A549 (cell line): ENCODE data around the gene STRN4. TPM values are rescaled to one million over a fixed set of nuclear protein-coding genes. Genes with fewer than 3 reads are reported as not detected.

Experiments used
- ATAC-seq, 2 experiments: fragments of 200-7000 bp in 1 of 2; fragments of >200 bp in 1 of 2; cut with Nextera tagmentation in 1 of 2; cut with Tn5 transposase in 1 of 2; 3 replicates each; pipeline versions ENCODE4 v1.8.0 to v1.9.1; 2018 to 2020; ENCODE audit warnings: mild to moderate bottlenecking in 1 of 2, moderate library complexity in 1 of 2
- CTCF ChIA-PET: fragments of 300-600 bp; sonication (Branson Sonifier 250); formaldehyde crosslinking; extraction: SDS; loops from one replicate; lab custom pipeline; 2021; ENCODE audit warnings: antibody characterized with exemption, inconsistent platforms; lab: Yijun Ruan, JAX
- POLR2A ChIA-PET: fragments of 350-600 bp; formaldehyde crosslinking; extraction: SDS; loops from one replicate; lab custom pipeline; 2021; ENCODE audit warnings: antibody characterized with exemption, inconsistent platforms; lab: Yijun Ruan, JAX
- DNase-seq, 2 experiments: peaks; one replicate each; pipeline versions ENCODE4 v3.0.0 to v3.0.0-alpha.2; 2011 to 2016; ENCODE audit warnings: low read depth in 1 of 2, low spot score in 1 of 2
- FAIRE-seq: peaks from 2 replicates; lab custom pipeline; 2011; peaks lifted over from hg19 to GRCh38; lab: Jason Lieb, UNC
- H3K27ac ChIP-seq, 2 experiments: fragments of >200 bp; sonication (Bioruptor Twin); formaldehyde crosslinking; 3 replicates each; pipeline ENCODE4 v1.5.1; 2016 to 2017
- H3K4me1 ChIP-seq: fragments of >200 bp; sonication (Bioruptor Twin); formaldehyde crosslinking; 3 replicates; pipeline ENCODE4 v1.6.1; 2016
- H3K4me2 ChIP-seq: fragments of >200 bp; sonication (Bioruptor Twin); formaldehyde crosslinking; 3 replicates; pipeline ENCODE4 v1.6.1; 2016
- H3K4me3 ChIP-seq: fragments of >200 bp; sonication (Bioruptor Twin); formaldehyde crosslinking; 3 replicates; pipeline ENCODE4 v1.5.1; 2016
- H3K9me3 ChIP-seq: fragments of >200 bp; sonication (Bioruptor Twin); formaldehyde crosslinking; 3 replicates; pipeline ENCODE4 v1.6.1; 2016
- BHLHE40 ChIP-seq: IDR thresholded peaks from 2 replicates; pipeline ENCODE4 v1.6.1; 2012; ENCODE audit warnings: low read depth, low read length, inconsistent platforms
- CEBPB ChIP-seq, 2 experiments: fragments of >200 bp in 1 of 2; sonication (Bioruptor Twin) in 1 of 2; formaldehyde crosslinking in 1 of 2; IDR thresholded peaks; 2 replicates each; pipeline ENCODE4 v1.6.1; 2012 to 2016
- POLR2AphosphoS2 ChIP-seq: conservative IDR thresholded peaks from 2 replicates; pipeline ENCODE4 v1.6.1; 2012; ENCODE audit warnings: low read length, improper control_type of control experiment, inconsistent platforms
- RFX5 ChIP-seq: fragments of 450-650 bp; IDR thresholded peaks from 2 replicates; pipeline ENCODE4 v1.7.1; 2014; ENCODE audit warnings: antibody characterized with exemption, mild to moderate bottlenecking, moderate library complexity
- TP53 ChIP-seq: fragments of 250-450 bp; sonication (Bioruptor Pico); IDR thresholded peaks from 2 replicates; pipeline ENCODE4 v1.5.0; 2021; ENCODE audit warnings: mild to moderate bottlenecking, moderate library complexity
- ZC3H11A ChIP-seq: fragments of 450-650 bp; IDR thresholded peaks from 2 replicates; pipeline ENCODE4 v1.6.1; 2014; ENCODE audit warnings: antibody characterized with exemption, mild to moderate bottlenecking
- WGBS: methylation state at CpG from one replicate; pipeline ENCODE4 v1.1.6; 2017; ENCODE audit errors: missing lambda C conversion rate; 5-methylcytosine and 5-hydroxymethylcytosine counted together
- polyA plus RNA-seq, 4 experiments: library from polyadenylated mRNA; depleted of rRNA in 3 of 4; stranded (reverse); fragments of >200 nt; fragmentation: RNase III in 1 of 4; extraction: RNeasy Plus Mini Kit Qiagen cat#74134 plus additional on column Dnase treatment in 1 of 4; gene quantifications; 2 replicates in 3 of 4; 3 replicates in 1 of 4; pipeline ENCODE4 v1.2.3, GENCODE V29; 2011 to 2017
- small RNA-seq, 6 experiments: library from RNA; depleted of rRNA; stranded (forward); fragments of <200 nt; gene quantifications; one replicate each; pipeline ENCODE3, GENCODE V24; 2012
- TF ChIP-seq, protein P1 (sequence below): fragments of >200 bp; sonication (Bioruptor Twin); formaldehyde crosslinking; IDR thresholded peaks from 2 replicates; pipeline ENCODE4 v1.6.1; 2016

The STRN4 gene
- polyA plus RNA-seq, 2 of the 4 experiments (the other 2 are of a cell fraction), result 62.8 to 70.0 TPM

DNA sequence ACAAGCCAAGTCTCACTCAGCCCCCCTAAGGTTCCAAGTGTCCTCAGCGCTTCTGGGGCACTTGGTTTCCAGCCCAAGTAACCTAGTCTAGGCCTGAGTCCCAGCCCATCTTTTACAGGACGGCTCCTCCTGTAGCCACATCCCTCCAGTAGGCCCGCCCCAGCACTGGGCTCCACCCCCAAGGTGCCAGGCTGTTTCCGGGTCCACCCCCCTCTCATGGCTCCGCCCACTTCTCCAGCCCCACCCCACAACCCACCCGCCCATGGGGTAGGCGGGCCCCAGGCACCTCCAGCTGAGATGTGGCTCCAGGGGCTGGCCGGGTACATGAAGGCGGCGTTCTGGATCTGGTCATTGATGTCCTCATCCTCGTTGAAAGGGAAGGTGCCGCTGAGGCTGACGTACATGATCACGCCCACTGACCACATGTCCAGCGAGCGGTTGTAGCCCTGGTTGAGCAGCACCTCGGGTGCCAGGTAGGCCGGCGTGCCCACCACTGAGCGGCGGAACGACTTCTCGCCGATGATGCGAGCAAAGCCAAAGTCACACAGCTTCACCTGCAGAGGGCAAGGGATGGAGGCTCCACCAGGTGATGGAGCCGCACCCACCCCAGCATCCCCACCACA is 68.0 kb downstream of the STRN4 start:
- CTCF ChIA-PET, result interaction anchor here (1.1 to 7.8 kb wide), 5 partner anchors 16 to 148 kb away, joined by 3 to 100 read pairs (median 12); partner anchors contain the start of gene DACT3

DNA sequence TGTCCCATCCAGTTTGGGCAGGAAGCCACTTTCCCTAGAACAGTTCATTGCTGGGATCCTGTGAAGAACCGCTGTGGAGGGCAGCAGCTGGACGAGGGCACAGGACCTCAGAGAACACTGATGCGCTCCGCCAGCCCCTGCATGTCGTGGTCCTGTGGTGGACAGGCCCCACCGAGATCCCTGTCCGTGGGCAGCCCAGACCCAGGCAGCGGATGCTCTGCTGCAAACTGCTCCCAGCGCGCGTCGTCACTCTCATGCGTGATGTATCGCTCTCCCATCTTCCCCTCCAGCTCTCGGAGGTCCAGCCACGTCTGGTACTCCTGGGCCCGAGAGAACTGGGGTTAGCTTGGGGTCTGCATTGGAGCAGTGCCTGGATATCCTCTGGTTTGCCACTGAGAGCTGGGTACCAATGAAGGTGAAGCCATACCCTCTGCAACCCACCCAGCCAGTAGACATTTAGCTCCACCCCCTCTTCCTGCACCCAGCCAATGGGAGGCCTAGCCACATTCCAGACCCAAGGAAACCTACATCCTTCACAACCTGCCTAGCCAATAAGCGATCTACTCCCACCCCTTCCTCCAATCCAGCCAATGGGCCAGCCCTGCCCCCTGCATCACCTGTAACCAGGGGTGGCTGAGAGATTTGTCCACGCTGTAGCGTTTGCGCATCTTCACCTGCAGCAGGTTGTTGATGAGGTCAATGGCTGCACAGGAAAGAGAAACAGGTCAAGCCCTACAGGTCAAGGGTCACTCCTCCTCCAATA is 71.7 kb downstream of the STRN4 start:
- ChIA-PET CTCF (interaction anchor here (0.6 to 7.8 kb wide), 17 partner anchors 9 to 225 kb away, joined by 3 to 100 read pairs (median 5); partner anchors contain the start of gene DACT3), POLR2A (no interaction called here)
- FAIRE-seq, result no peak
- no peak overlapping the region for H3K4me2 ChIP-seq
- H3K4me1 ChIP-seq, result no peaks in the 10 kb centered on the region
- WGBS, result 96% methylated on average over 21 of the region's 21 CpGs
- ATAC-seq, result peak; percentile 35 to 89; a peak in 4 of 6 replicates
- peak in 1 of 2 experiments; percentile 61 for DNase-seq
- TF ChIP-seq, protein P1, sequence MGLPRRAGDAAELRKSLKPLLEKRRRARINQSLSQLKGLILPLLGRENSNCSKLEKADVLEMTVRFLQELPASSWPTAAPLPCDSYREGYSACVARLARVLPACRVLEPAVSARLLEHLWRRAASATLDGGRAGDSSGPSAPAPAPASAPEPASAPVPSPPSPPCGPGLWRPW, result no peak
- TF ChIP-seq RFX5, result peak; percentile 99
- no peak overlapping the region for H3K4me3 ChIP-seq
- no peak overlapping the region for H3K27ac ChIP-seq
- no peaks in the 10 kb centered on the region for H3K9me3 ChIP-seq

More for the DNA sequence above, 68.0 kb downstream of the STRN4 start:
- H3K4me2 ChIP-seq, result no peak overlapping the region
- WGBS, result 93% methylated on average over 20 of the region's 26 CpGs
- ATAC-seq (peak; percentile 64 to 84), FAIRE-seq (no peak), DNase-seq (peak; percentile 64)
- H3K9me3 ChIP-seq, result no peaks in the 10 kb centered on the region
- no peak for TF ChIP-seq TP53 (CRISPR knock-in tag)
- POLR2A ChIA-PET, result no interaction called here
- H3K27ac ChIP-seq, result no peak overlapping the region
- H3K4me1 ChIP-seq, result no peaks in the 10 kb centered on the region
- H3K4me3 ChIP-seq, result no peak overlapping the region

DNA sequence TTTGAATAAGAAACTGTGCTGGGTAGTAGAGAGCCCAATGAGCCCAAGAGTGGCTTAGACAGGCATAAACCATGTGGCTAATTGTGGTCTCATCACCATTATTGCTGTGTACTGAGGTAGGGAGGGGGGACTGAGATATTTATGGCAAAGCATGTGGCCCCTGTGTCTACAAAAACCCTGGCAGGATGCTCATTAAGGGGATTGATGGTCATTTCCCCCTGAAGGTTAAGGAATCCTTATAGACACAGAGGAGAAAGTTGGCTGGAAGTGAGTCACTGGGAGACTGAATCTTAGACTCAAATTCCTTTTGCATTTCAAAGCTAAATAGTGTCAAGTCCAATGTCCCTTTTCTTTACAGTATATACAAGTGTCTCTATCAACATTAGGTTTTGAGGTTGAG is 75.4 kb downstream of the STRN4 start:
- CTCF ChIA-PET, result interaction anchor here (1.1 to 7.8 kb wide), 3 partner anchors 10 to 141 kb away, joined by 4 to 100 read pairs (median 34); partner anchors contain the start of gene DACT3
- Histone ChIP-seq H3K4me2 (no peak overlapping the region), H3K4me1 (no peaks in the 10 kb centered on the region), H3K9me3 (no peaks in the 10 kb centered on the region), H3K4me3 (no peak overlapping the region), H3K27ac (no peak overlapping the region)
- TF ChIP-seq BHLHE40, result no peak
- no peak for TF ChIP-seq POLR2AphosphoS2
- no peak for TF ChIP-seq ZC3H11A
- no peak for TF ChIP-seq CEBPB (IDR thresholded peaks at IDR 0.05)
- DNase-seq, result no peak
- FAIRE-seq, result peak; percentile 36
- POLR2A ChIA-PET, result interaction anchor here (0.6 kb wide), 1 partner anchor 148 kb away, joined by 3 read pairs; no protein-coding TSS in a partner anchor
- no peak for ATAC-seq

Small RNA genes lying within 50 kb of the gene (small RNA-seq; reads per million reads assigned to genes)
- gene MIR320E (0 to 0.69 (median 0) reads per million in 6 experiments), gene RF00019 (0 reads per million in 6 experiments), gene RN7SL364P (0 reads per million in 6 experiments)

Other genes with a start within 250 kb of the STRN4 start
- 321 and 548 TPM in 2 replicates for gene CALM3, start 145.1 kb downstream of the STRN4 start, polyA plus RNA-seq (2011; rRNA removed)
- 303 to 327 TPM (median 313 TPM) in 3 replicates for gene CALM3, start 145.1 kb downstream of the STRN4 start, polyA plus RNA-seq (2017; fragmentation: RNase III; extraction: RNeasy Plus Mini Kit Qiagen cat#74134 plus additional on column Dnase treatment)
- gene PTGIR, start 121.4 kb downstream of the STRN4 start, polyA plus RNA-seq (2011; rRNA removed), result 0.06 TPM in 1 of 2 replicates, not detected in the other
- 0.07 TPM in 1 of 3 replicates, not detected in the others for gene PTGIR, start 121.4 kb downstream of the STRN4 start, polyA plus RNA-seq (2017; fragmentation: RNase III; extraction: RNeasy Plus Mini Kit Qiagen cat#74134 plus additional on column Dnase treatment)
- not detected in 2 replicates for gene GNG8, start 110.2 kb downstream of the STRN4 start, polyA plus RNA-seq (2011; rRNA removed)
- gene GNG8, start 110.2 kb downstream of the STRN4 start, polyA plus RNA-seq (2017; fragmentation: RNase III; extraction: RNeasy Plus Mini Kit Qiagen cat#74134 plus additional on column Dnase treatment), result not detected in 3 replicates
- gene DACT3, start 85.3 kb downstream of the STRN4 start, polyA plus RNA-seq (2011; rRNA removed), result 0.13 and 0.36 TPM in 2 replicates
- gene DACT3, start 85.3 kb downstream of the STRN4 start, polyA plus RNA-seq (2017; fragmentation: RNase III; extraction: RNeasy Plus Mini Kit Qiagen cat#74134 plus additional on column Dnase treatment), result 0.14 to 0.33 TPM (median 0.32 TPM) in 3 replicates
- gene PRKD2, start 29.3 kb downstream of the STRN4 start, polyA plus RNA-seq (2011; rRNA removed), result 8.3 and 10.4 TPM in 2 replicates
- 21.7 to 25.8 TPM (median 24.6 TPM) in 3 replicates for gene PRKD2, start 29.3 kb downstream of the STRN4 start, polyA plus RNA-seq (2017; fragmentation: RNase III; extraction: RNeasy Plus Mini Kit Qiagen cat#74134 plus additional on column Dnase treatment)
- gene FKRP, start 393 bp downstream of the STRN4 start, polyA plus RNA-seq (2011; rRNA removed), result 14.7 and 16.4 TPM in 2 replicates
- gene FKRP, start 393 bp downstream of the STRN4 start, polyA plus RNA-seq (2017; fragmentation: RNase III; extraction: RNeasy Plus Mini Kit Qiagen cat#74134 plus additional on column Dnase treatment), result 18.4 to 20.2 TPM (median 18.8 TPM) in 3 replicates
- 302 and 306 TPM in 2 replicates for gene SLC1A5, start 42.1 kb upstream of the STRN4 start, polyA plus RNA-seq (2011; rRNA removed)
- 184 to 200 TPM (median 189 TPM) in 3 replicates for gene SLC1A5, start 42.1 kb upstream of the STRN4 start, polyA plus RNA-seq (2017; fragmentation: RNase III; extraction: RNeasy Plus Mini Kit Qiagen cat#74134 plus additional on column Dnase treatment)
- gene AP2S1, start 104.4 kb upstream of the STRN4 start, polyA plus RNA-seq (2011; rRNA removed), result 117 and 150 TPM in 2 replicates
- 318 to 329 TPM (median 325 TPM) in 3 replicates for gene AP2S1, start 104.4 kb upstream of the STRN4 start, polyA plus RNA-seq (2017; fragmentation: RNase III; extraction: RNeasy Plus Mini Kit Qiagen cat#74134 plus additional on column Dnase treatment)
- gene ARHGAP35, start 114.5 kb upstream of the STRN4 start, polyA plus RNA-seq (2011; rRNA removed), result 48.5 and 51.9 TPM in 2 replicates
- gene ARHGAP35, start 114.5 kb upstream of the STRN4 start, polyA plus RNA-seq (2017; fragmentation: RNase III; extraction: RNeasy Plus Mini Kit Qiagen cat#74134 plus additional on column Dnase treatment), result 33.2 to 33.7 TPM (median 33.3 TPM) in 3 replicates